T-helper 2 cell treated with Interferon-gamma antibody and Interleukin-4, amounts not matched to agents 100 ng/mL and 5 ng/mL, for 36 hours (primary cell): ENCODE results near the gene VPS29. TPM values are rescaled to one million over a fixed set of nuclear protein-coding genes. Genes with fewer than 3 reads are reported as not detected.

Source experiments
- intact Hi-C: fragments of 100-400 bp; cut with micrococcal nuclease; formaldehyde crosslinking; loops from one replicate; pipeline ENCODE4 v1.15.1; 2023
- total RNA-seq: library from RNA; stranded (reverse); gene quantifications from 2 replicates; pipeline ENCODE4 v1.2.3, GENCODE V29; 2022

VPS29 gene
- total RNA-seq, 1 donor from 2014 or later = 132 TPM

DNA sequence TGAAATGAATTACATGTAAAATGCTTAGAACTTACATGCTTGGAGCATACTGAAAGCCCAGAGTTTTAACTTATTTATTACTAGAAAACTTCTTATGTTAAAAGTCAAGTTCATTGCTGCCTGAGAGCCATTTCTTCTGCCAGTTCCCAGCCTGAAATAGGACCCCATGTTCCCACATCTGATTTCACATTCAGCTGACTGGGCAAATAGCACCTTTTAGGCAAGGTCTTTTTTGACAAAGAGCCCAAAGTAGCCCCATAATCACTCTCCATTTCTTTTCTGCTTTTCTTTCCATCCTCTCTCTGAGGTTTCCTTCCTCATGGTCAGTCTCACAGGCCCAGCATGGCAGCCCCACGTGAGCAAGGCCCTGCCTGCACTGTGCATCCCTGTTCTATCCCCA is 50.6 kb downstream of the VPS29 start:
- intact Hi-C loops = loop anchor here (5.0 kb wide), 1 partner anchor 246 kb away; no protein-coding TSS in a partner anchor

DNA sequence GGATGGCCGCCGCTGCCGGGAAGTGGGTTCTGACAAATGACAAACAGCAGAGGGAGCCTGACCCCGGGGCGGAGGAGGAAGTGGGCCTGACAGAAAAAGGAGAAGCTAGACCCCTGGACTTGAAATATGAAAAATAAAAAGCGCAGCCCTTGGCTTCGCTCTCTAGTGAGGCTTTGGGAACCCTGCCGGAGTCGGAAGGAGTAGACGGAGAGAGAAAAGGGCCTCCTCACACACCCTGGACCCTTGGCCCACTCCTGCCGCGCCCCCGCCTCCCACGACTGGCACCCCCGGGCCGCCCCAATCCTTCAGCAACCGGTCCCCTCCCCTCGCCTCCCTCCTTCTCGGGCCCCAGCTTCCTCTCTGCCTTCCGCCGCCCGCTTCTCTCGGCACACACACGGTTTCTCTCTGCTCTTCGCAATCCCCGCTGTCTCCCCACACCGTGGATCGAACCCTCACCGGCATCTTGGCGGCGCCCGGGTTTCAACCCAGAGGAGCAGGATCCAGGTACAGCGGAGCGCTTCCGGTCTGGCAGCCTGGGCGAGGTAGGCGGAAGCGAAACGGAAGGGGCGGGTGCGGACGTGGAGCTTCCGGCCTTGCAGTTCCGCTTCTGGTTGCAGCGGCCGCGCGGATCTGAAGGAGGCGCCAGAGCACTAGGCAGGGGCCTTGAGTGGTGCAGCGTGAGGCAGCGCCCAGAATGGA is 52.0 kb downstream of the VPS29 start, which contains the start of gene ARPC3:
Gene ARPC3, minus strand, starts transcription at position 539 of the 699 bp plus-strand sequence. Its CDS starts 77 bp downstream, at position 462.
- intact Hi-C loops = loop anchor here (1.0 to 10.0 kb wide), 7 partner anchors 18 to 435 kb away; partner anchors contain the start of genes FAM216A, GPN3, RAD9B and VPS29

DNA sequence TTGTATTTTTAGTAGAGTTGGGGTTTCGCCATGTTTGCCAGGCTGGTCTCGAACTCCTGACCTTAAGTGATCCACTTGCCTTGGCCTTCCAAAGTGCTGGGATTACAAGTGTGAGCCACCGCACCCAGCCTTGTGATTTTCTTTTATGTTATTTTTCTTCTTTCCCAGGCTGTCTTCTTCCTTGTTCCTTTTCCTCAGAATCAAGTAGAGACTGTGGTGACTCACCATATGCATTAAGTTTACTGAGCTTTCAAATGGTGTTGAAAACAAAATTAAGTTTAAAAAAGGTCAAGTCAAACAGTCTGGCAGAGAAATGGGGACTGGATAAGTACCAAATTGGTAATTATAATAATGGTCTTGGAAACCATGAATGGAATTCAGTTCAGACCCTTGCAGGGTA is 57.5 kb downstream of the VPS29 start:
- intact Hi-C loops = loop anchor here (10.0 kb wide), 1 partner anchor 440 kb away; no protein-coding TSS in a partner anchor

Other genes with a start within 250 kb of the VPS29 start
- gene ATP2A2, start 220.9 kb downstream of the VPS29 start, total RNA-seq = 180 and 186 TPM in 2 replicates
- gene ANAPC7, start 98.4 kb downstream of the VPS29 start, total RNA-seq = 69.7 and 70.7 TPM in 2 replicates
- gene ARPC3, start 51.8 kb downstream of the VPS29 start, total RNA-seq = 403 and 422 TPM in 2 replicates
- gene GPN3, start 33.9 kb downstream of the VPS29 start, total RNA-seq = 20.8 and 25.5 TPM in 2 replicates
- 19.7 and 20.1 TPM in 2 replicates for gene FAM216A, start 33.3 kb downstream of the VPS29 start, total RNA-seq
- 0.36 and 0.75 TPM in 2 replicates for gene RAD9B, start 220 bp upstream of the VPS29 start, total RNA-seq
- gene PPTC7, start 81.2 kb upstream of the VPS29 start, total RNA-seq = 33.2 and 35.2 TPM in 2 replicates
- gene TCTN1, start 112.0 kb upstream of the VPS29 start, total RNA-seq = 3.6 and 4.0 TPM in 2 replicates
- 14.5 and 15.7 TPM in 2 replicates for gene HVCN1, start 187.0 kb upstream of the VPS29 start, total RNA-seq
- 193 and 202 TPM in 2 replicates for gene PPP1CC, start 240.8 kb upstream of the VPS29 start, total RNA-seq